HG02870 (cell line): ENCODE results near the gene GRB14.

Experiments
- ATAC-seq: cut with Tn5 transposase; IDR thresholded peaks from one replicate; pipeline ENCODE4 v1.9.1; 2021; ENCODE audit warnings: mild to moderate bottlenecking, moderate library complexity; ENCODE audit not compliant: unreplicated experiment

GRB14 gene

DNA sequence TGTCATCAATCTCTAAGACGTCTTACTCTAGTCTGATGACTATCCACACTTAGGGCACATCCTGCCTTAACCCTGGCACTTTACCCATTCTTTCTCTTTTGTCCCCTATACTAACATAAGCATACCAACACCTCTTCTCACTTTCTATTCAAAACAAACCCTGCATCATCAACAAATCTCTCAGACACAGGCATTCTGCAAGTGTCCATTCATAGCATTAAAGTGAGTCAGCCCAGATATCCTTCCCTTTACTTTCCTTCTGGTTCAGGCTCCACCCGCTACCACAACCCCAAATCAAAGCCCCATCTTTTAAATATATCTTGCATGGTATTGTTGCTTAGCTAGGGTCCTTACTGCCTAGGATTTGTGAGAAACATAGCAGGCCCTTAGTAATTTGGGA lies 3.8 kb downstream of the GRB14 start:
- no peak for ATAC-seq

GRCh38 chr2:164613321-164613982 lies 7.8 kb downstream of the GRB14 start:
- no peak for ATAC-seq

GRCh38 chr2:164609790-164610189 lies 11.5 kb downstream of the GRB14 start:
- no peak for ATAC-seq

DNA sequence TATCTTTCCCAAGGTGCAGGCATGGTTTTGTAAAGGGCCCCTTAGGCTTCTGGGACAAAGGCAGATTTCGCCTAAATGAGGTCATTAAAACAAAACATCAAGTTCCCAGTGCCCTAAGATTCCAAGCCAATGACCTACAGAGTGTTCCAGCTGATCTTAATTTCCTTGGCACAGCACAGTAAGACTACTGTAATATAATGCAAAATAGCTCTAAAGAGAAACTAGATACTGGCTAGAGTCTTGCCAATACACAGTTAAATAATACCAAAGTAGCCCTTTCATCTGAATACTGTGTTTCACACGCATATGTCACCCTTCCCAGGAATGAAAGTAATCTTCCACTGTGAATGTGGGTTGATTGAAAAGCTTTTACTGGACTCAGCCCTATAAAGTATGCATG lies 14.7 kb downstream of the GRB14 start:
- ATAC-seq: no peak

DNA sequence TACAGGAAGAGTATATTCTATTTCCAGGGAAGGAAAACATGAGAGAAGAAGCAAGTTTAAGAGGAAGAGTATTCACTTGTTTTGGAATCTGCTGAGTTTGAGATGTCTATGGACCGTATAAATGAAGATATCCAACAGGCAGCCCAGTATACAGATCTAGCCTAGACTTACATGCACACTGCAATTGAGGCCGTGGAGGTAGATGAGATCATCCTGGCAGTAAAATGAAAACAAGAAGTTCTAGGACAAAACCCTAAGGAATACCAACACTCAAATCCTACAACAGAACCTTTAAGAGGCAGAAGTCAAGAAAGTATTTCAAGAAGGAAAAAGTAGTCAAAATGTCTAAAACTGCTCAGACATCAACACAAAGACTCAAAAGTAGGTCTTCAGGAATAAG lies 16.0 kb downstream of the GRB14 start:
- ATAC-seq: no peak

DNA sequence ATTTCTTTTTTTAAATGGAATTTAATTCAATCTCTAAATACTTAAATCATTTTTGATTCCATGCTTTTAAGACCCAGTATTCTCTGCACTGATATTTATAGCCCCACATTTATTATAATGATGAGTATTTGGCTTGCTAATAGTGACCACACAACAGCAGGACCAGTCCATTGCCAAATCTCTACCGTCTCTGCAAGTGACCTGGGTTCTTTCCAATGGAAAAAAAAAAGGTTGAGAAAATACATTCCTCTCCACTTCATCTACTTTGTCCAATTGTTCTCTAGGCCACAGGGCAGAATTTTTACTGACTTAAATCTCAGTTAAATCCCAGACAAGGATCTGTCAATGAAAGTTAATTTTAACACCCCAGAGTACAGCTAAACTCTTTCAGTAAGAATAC lies 20.5 kb downstream of the GRB14 start:
- ATAC-seq: no peak

GRCh38 chr2:164599954-164600589 lies 21.2 kb downstream of the GRB14 start:
- ATAC-seq: peak; percentile 99

DNA sequence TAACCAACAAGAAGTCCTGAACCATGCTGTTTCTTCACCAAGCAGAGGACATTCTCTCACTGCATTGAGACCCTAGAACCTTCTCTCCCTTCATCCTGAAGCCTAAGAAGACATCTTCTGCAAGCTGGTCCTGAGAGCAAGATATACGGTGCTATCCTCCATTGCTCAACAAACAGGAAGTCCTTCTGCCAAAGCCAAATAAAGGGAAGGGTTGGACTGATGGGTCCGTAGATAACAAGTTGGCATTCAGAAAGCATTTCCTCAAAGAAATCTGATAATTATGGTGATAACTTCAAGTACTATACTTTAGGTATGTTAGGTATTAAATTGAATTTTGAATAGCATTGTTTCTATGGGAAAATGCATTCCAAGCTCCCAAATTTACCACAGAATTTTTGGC lies 23.3 kb downstream of the GRB14 start:
- no peak for ATAC-seq

DNA sequence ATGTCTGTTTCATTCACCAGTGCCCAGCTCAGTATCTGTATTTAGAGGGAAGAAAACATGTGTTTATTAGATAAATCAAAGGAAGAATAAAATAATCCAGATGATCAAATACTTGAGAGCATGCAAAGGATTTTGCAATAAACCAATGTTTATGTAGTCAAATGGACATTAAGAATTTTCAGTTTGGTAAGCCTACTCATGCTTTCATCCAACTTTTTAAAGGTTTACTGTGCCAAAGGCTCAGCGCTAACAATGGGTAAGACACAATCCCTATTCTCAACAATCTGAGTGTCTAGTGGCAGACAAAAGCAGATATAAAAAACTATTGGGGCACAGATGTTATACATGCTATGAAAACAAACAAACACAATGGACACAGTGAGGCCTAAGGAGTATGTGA lies 26.3 kb downstream of the GRB14 start:
- ATAC-seq: no peak

- ATAC-seq: no peak
Observed at GRCh38 chr2:164593959-164594358, 27.3 kb downstream of the GRB14 start.

DNA sequence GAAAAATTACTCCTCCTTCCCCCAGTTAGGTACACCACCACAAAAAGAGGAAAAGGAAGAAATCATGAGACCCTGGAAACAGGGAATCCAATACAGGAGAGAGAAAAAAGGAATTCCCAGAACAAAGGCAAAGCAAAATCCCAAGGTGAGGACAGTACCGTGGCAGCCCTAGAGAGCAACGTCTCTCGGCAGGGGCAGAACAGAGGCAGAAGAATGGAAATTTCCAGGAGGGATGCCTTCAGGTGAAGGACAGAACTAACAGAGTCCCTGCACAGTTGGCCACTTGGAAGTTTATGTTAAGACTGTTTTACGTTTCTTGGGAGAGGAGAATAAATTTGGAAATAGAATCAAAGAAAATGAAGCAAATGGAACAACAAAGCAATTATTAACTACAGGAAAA lies 27.7 kb downstream of the GRB14 start:
- no peak for ATAC-seq

GRCh38 chr2:164589522-164589921 lies 31.8 kb downstream of the GRB14 start:
- no peak for ATAC-seq

GRCh38 chr2:164581050-164581449 lies 40.2 kb downstream of the GRB14 start:
- ATAC-seq: no peak

- ATAC-seq: no peak
Observed at GRCh38 chr2:164574931-164575330, 46.4 kb downstream of the GRB14 start.

DNA sequence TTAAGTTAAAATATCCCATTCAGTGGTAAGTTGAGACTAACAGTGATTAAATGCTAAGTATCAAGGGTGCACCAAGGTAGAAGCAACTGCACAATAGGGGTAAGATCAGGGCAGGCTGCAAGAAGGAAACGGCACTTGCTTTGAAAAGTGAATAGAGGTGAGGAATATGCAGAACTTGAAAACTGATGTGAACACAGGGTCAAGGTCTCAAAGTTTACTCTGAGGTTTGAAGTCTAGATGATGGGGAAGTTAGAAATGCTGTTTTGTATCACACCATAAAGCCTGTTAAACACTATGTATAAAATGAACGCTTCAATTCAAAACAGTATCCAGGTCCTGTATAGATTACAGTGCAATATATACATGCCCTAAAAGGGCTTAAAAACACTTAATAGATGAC lies 50.8 kb downstream of the GRB14 start:
- no peak for ATAC-seq

DNA sequence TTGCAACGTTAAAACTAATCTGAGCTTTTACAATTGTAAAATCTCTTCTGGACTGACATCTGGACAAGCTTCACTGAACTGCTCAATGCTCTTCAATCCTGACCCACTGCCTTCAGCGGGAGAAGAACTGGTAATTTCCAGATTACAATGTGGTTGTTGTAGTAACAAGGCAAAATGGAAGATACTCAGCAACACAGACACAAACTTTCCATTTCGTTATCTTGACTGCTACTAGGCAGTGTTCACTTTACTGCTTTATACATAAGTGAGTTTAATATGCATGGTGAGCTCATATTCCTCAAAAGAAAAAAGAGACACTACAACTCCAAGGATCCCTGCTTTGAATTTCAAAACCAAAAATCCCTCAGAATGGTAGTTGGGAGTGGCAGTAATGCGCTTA lies 51.9 kb downstream of the GRB14 start:
- no peak for ATAC-seq

- no peak for ATAC-seq
Observed at GRCh38 chr2:164568317-164568716, 53.0 kb downstream of the GRB14 start.

DNA sequence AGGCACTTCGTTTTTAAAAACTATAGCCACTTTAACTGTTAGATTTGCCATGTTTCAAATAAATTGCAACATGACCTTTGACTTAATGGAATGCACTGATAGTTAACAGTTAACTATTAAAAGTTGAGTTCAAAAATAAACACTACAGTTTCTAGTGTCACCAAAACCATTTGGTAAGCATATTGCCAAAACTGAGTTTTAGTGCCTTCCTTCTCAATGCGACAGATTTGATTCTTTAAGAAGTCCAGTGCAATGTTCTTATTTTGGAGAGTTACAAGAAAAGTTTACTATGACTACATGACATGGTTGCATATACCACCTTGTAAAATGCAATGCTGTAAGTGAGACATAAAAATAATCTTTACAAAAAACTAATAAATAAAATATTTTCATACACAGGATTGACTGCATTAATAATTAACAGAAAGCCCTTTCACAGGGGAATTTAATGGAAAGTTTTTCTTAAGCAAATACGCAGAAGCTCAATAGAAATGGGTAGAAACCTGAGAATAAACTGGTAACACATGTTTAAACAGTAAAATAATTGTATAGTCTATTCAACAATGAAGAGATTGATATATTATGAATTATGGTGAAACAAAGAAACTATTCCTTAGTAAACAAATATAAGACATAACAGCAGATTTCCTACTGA lies 53.8 kb downstream of the GRB14 start:
- ATAC-seq: no peak

DNA sequence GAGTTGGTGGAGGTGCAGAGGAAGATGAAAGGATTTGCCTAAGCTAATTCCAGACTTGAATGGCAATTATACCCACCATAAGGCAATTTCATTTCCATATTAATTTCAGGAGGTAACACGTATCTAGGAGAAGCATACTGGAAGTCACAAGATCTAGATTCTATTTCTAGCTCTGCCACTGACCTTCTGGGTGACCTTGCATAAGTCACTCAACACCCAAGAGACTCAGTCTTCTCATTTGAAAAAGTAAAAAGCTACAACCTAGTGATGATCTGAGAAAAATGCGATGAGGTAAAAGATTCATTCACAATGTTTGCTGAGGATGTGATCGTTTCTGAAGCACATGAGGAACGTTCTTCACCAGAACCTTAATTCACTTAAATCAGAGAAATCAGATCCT lies 55.9 kb downstream of the GRB14 start:
- ATAC-seq: no peak

GRCh38 chr2:164562666-164563065 lies 58.6 kb downstream of the GRB14 start:
- no peak for ATAC-seq

- no peak for ATAC-seq
Observed at GRCh38 chr2:164561991-164562390, 59.3 kb downstream of the GRB14 start.

DNA sequence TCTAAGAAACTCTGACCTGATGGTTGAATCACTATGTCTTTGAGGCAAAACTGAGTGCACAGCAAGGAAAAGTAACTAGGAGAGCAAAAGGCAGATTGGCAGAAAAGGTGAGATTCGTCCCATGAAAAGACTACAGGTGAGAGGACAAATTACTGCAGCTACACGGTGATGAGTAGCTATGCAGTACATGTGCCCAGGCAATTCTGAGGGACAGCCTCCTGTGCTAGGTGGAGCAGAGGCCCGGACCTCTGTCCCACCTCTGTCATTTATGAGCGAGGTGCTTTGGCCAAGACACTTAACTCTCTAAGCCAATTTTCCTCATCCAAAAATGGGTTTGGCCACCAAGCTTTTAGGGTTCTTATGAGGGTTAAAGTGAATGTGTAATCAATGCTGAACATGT lies 59.9 kb downstream of the GRB14 start:
- no peak for ATAC-seq
